GM21526 (cell line): Measurements from ENCODE around the gene ZNG1C.
"Not testable (repeated sequence)": the region's sequence is repeated elsewhere in the genome, so short reads cannot be mapped to it uniquely, and the experiment has no call there.

Source experiments
- ATAC-seq: cut with Tn5 transposase; IDR thresholded peaks from one replicate; pipeline ENCODE4 v1.9.1; 2021; ENCODE audit warnings: moderate library complexity; ENCODE audit not compliant: unreplicated experiment, low FRiP score

Gene ZNG1C

GRCh38 chr9:68342265-68343025 is 100.7 kb downstream of the ZNG1C start:
- ATAC-seq, result peak; percentile 95

- not testable (repeated sequence) for ATAC-seq
These were observed 101.5 kb downstream of the ZNG1C start for GRCh38 chr9:68343242-68343641.

- not testable (repeated sequence) for ATAC-seq
These were observed 102.2 kb downstream of the ZNG1C start for GRCh38 chr9:68343992-68344391.
